H1 (cell line): ENCODE measurements around the gene DHPS.

Source experiments
- CTCF ChIP-seq, 3 experiments: IDR thresholded peaks; 1 replicate in 2 of 3; 2 replicates in 1 of 3; pipeline versions ENCODE4 v1.5.1 to v1.6.1; 2011; ENCODE audit warnings: low read length in 3 of 3, mild to moderate bottlenecking in 3 of 3, inconsistent platforms in 2 of 3, low read depth in 1 of 3, moderate library complexity in 1 of 3; ENCODE audit not compliant: insufficient read depth in 1 of 3; ENCODE audit errors: control extremely low read depth in 1 of 3
- MAX ChIP-seq: IDR thresholded peaks from 2 replicates; pipeline ENCODE4 v1.6.1; 2012; ENCODE audit warnings: inconsistent platforms
- POLR2A ChIP-seq, 2 experiments: IDR thresholded peaks; 1 replicate in 1 of 2; 2 replicates in 1 of 2; pipeline ENCODE4 v1.6.1; 2011; ENCODE audit warnings: low read depth in 2 of 2, low read length in 2 of 2, mild to moderate bottlenecking in 2 of 2; ENCODE audit errors: control extremely low read depth in 1 of 2
- RBBP5 ChIP-seq: IDR thresholded peaks from 2 replicates; pipeline ENCODE4 v1.7.1; 2012; ENCODE audit warnings: low read depth, mild to moderate bottlenecking, inconsistent platforms, low read length, moderate library complexity, borderline replicate concordance

GRCh38 chr19:12646551-12646950 lies 35.1 kb downstream of the DHPS start:
- TF ChIP-seq POLR2A (IDR thresholded peaks at IDR 0.05; ENCODE audit: control extremely low read depth in 1 of 2, low read depth in 2 of 2, low read length in 2 of 2) (no peak), RBBP5 (no peak), MAX (no peak), CTCF (IDR thresholded peaks at IDR 0.05; ENCODE audit: control extremely low read depth in 1 of 3, insufficient read depth in 1 of 3, low read depth in 1 of 3, low read length in 3 of 3) (no peak)
